GM19193 (cell line): ENCODE results near the gene MUC3A.

ENCODE experiments used
- POLR2A ChIP-seq: IDR thresholded peaks from 4 replicates; pipeline ENCODE4 v1.6.1; 2011; ENCODE audit not compliant: insufficient read depth, insufficient read length; ENCODE audit errors: extremely low read depth

MUC3A gene

GRCh38 chr7:100965723-100966541 is 16.6 kb downstream of the MUC3A start:
- no peak for TF ChIP-seq POLR2A

GRCh38 chr7:100966542-100967291 is 17.4 kb downstream of the MUC3A start:
- no peak for TF ChIP-seq POLR2A

GRCh38 chr7:100967292-100967863 is 18.0 kb downstream of the MUC3A start:
- no peak for TF ChIP-seq POLR2A

GRCh38 chr7:100968031-100968430 is 18.7 kb downstream of the MUC3A start:
- no peak for TF ChIP-seq POLR2A

GRCh38 chr7:100968650-100969049 is 19.3 kb downstream of the MUC3A start:
- TF ChIP-seq POLR2A = no peak

- TF ChIP-seq POLR2A = no peak
Observed at GRCh38 chr7:100969066-100969615, 19.8 kb downstream of the MUC3A start, which contains the start of gene MUC12. Gene MUC12, plus strand, starts transcription at chr7:100969565. Its CDS starts 58 bp downstream, at chr7:100969623.

- no peak for TF ChIP-seq POLR2A
Observed at GRCh38 chr7:100971111-100972001, 22.0 kb downstream of the MUC3A start.

GRCh38 chr7:100972002-100972347 is 22.6 kb downstream of the MUC3A start:
- no peak for TF ChIP-seq POLR2A

- no peak for TF ChIP-seq POLR2A
Observed at GRCh38 chr7:100974021-100974420, 24.7 kb downstream of the MUC3A start.

- TF ChIP-seq POLR2A = no peak
Observed at GRCh38 chr7:100975371-100975821, 26.1 kb downstream of the MUC3A start.

- no peak for TF ChIP-seq POLR2A
Observed at GRCh38 chr7:100978300-100978699, 29.0 kb downstream of the MUC3A start.

- TF ChIP-seq POLR2A = no peak
Observed at GRCh38 chr7:100983451-100984187, 34.3 kb downstream of the MUC3A start.

- TF ChIP-seq POLR2A = no peak
Observed at GRCh38 chr7:100991631-100992030, 42.3 kb downstream of the MUC3A start.

- TF ChIP-seq POLR2A = no peak
Observed at GRCh38 chr7:101009629-101010028, 60.3 kb downstream of the MUC3A start.
